Fibroblast of lung (primary cell): ENCODE measurements around the gene PPP2R5C. TPM values are rescaled to one million over a fixed set of nuclear protein-coding genes. Genes with fewer than 3 reads are reported as not detected.

ENCODE experiments used
- DNase-seq, 2 donors: peaks; one replicate each; pipeline versions ENCODE4 v3.0.0 to v3.0.0-alpha.2; 2010; ENCODE audit warnings: low read depth in 2 of 2
- H2AFZ ChIP-seq: 2 replicates; pipeline ENCODE4 v1.5.1; 2012; ENCODE audit warnings: low read length, control low read depth, inconsistent platforms
- H3K27ac ChIP-seq: 2 replicates; pipeline ENCODE4 v1.5.1; 2011; ENCODE audit warnings: low read length, control low read depth; ENCODE audit not compliant: insufficient read depth
- H3K27me3 ChIP-seq: 2 replicates; pipeline ENCODE4 v1.5.1; 2011; ENCODE audit warnings: mild to moderate bottlenecking, low read length; ENCODE audit not compliant: control insufficient read depth, insufficient read depth
- H3K36me3 ChIP-seq: 2 replicates; pipeline ENCODE4 v1.5.1; 2011; ENCODE audit warnings: low read length; ENCODE audit not compliant: control insufficient read depth, insufficient read depth
- H3K4me1 ChIP-seq: 2 replicates; pipeline ENCODE4 v1.5.1; 2011; ENCODE audit warnings: low read length; ENCODE audit not compliant: control insufficient read depth, insufficient read depth; ENCODE audit errors: extremely low read depth
- H3K4me2 ChIP-seq: 2 replicates; pipeline ENCODE4 v1.5.1; 2011; ENCODE audit warnings: low read length, control low read depth; ENCODE audit not compliant: insufficient read depth; ENCODE audit errors: extremely low read depth
- H3K4me3 ChIP-seq, 4 experiments: fragments of 200-600 bp in 1 of 4; sonication (generic) in 1 of 4; replicated peaks in 1 of 4; 2 replicates each; pipeline ENCODE4 v1.5.1; 2011 to 2016; ENCODE audit warnings: low read length in 4 of 4, low read depth in 3 of 4, mild to moderate bottlenecking in 3 of 4, control low read depth in 2 of 4, inconsistent platforms in 1 of 4, mixed read lengths in 1 of 4; ENCODE audit not compliant: insufficient read depth in 1 of 4; ENCODE audit errors: control extremely low read depth in 1 of 4
- H3K79me2 ChIP-seq: 2 replicates; pipeline ENCODE4 v1.5.1; 2012; ENCODE audit warnings: mild to moderate bottlenecking, low read length, inconsistent platforms; ENCODE audit not compliant: control insufficient read depth, insufficient read depth
- H3K9ac ChIP-seq: 2 replicates; pipeline ENCODE4 v1.5.1; 2011; ENCODE audit warnings: mild to moderate bottlenecking, low read length, control low read depth; ENCODE audit not compliant: insufficient read depth
- H3K9me3 ChIP-seq: 2 replicates; pipeline ENCODE4 v1.5.1; 2012; ENCODE audit warnings: low read depth, low read length; ENCODE audit not compliant: control insufficient read depth, insufficient read depth
- H4K20me1 ChIP-seq: 2 replicates; pipeline ENCODE4 v1.5.1; 2011; ENCODE audit warnings: low read length; ENCODE audit not compliant: control insufficient read depth, insufficient read depth; ENCODE audit errors: extremely low read depth
- EZH2 ChIP-seq: IDR thresholded peaks from 2 replicates; pipeline ENCODE4 v1.5.1; 2012; ENCODE audit warnings: low read length, control low read depth, mild to moderate bottlenecking; ENCODE audit errors: missing control alignments
- polyA plus RNA-seq, 2 donors: library from polyadenylated mRNA; depleted of rRNA in 1 of 2; stranded (reverse) in 1 of 2; unstranded in 1 of 2; fragments of >200 nt; gene quantifications; 2 replicates each; pipeline ENCODE4 v1.2.1, GENCODE V29; 2011 to 2012; ENCODE audit warnings: missing spikeins in 1 of 2
- total RNA-seq: library from RNA; depleted of rRNA; stranded (reverse); fragments of >200 nt; gene quantifications from 2 replicates; pipeline ENCODE4 v1.2.1, GENCODE V29; 2014
- TF ChIP-seq, protein P1 (sequence below), 2 donors: IDR thresholded peaks in 1 of 2; conservative IDR thresholded peaks in 1 of 2; 1 replicate in 1 of 2; 2 replicates in 1 of 2; pipeline ENCODE4 v1.5.1; 2011 to 2012; ENCODE audit warnings: low read length in 2 of 2, control low read depth in 1 of 2, inconsistent platforms in 1 of 2, low read depth in 1 of 2, mild to moderate bottlenecking in 1 of 2

Gene PPP2R5C
- total and polyA plus RNA-seq, 2 donors (not counting 1 experiment from before 2014, with no cell fraction given), result 86.0 to 116 TPM

GRCh38 chr14:101730626-101731186, 30.8 kb upstream of the PPP2R5C start:
- H3K27ac ChIP-seq, result no peak overlapping the region
- H2AFZ ChIP-seq, result no peak overlapping the region
- no peaks in the 10 kb centered on the region for H3K36me3 ChIP-seq
- no peaks in the 10 kb centered on the region for H3K4me1 ChIP-seq
- no peak overlapping the region for H3K4me2 ChIP-seq
- H3K27me3 ChIP-seq, result no peaks in the 10 kb centered on the region
- H3K79me2 ChIP-seq, result no peaks in the 10 kb centered on the region
- TF ChIP-seq, protein P1, sequence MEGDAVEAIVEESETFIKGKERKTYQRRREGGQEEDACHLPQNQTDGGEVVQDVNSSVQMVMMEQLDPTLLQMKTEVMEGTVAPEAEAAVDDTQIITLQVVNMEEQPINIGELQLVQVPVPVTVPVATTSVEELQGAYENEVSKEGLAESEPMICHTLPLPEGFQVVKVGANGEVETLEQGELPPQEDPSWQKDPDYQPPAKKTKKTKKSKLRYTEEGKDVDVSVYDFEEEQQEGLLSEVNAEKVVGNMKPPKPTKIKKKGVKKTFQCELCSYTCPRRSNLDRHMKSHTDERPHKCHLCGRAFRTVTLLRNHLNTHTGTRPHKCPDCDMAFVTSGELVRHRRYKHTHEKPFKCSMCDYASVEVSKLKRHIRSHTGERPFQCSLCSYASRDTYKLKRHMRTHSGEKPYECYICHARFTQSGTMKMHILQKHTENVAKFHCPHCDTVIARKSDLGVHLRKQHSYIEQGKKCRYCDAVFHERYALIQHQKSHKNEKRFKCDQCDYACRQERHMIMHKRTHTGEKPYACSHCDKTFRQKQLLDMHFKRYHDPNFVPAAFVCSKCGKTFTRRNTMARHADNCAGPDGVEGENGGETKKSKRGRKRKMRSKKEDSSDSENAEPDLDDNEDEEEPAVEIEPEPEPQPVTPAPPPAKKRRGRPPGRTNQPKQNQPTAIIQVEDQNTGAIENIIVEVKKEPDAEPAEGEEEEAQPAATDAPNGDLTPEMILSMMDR (conservative IDR thresholded peaks at IDR 0.05 in 1 of 2, IDR thresholded peaks at IDR 0.05 in 1 of 2; ENCODE audit: low read depth in 1 of 2, low read length in 2 of 2), result no peak
- TF ChIP-seq EZH2, result no peak
- no peak for DNase-seq
- no peak overlapping the region for H3K9ac ChIP-seq
- H4K20me1 ChIP-seq, result no peaks in the 10 kb centered on the region
- no peak overlapping the region for H3K4me3 ChIP-seq
- H3K9me3 ChIP-seq, result no peaks in the 10 kb centered on the region

DNA sequence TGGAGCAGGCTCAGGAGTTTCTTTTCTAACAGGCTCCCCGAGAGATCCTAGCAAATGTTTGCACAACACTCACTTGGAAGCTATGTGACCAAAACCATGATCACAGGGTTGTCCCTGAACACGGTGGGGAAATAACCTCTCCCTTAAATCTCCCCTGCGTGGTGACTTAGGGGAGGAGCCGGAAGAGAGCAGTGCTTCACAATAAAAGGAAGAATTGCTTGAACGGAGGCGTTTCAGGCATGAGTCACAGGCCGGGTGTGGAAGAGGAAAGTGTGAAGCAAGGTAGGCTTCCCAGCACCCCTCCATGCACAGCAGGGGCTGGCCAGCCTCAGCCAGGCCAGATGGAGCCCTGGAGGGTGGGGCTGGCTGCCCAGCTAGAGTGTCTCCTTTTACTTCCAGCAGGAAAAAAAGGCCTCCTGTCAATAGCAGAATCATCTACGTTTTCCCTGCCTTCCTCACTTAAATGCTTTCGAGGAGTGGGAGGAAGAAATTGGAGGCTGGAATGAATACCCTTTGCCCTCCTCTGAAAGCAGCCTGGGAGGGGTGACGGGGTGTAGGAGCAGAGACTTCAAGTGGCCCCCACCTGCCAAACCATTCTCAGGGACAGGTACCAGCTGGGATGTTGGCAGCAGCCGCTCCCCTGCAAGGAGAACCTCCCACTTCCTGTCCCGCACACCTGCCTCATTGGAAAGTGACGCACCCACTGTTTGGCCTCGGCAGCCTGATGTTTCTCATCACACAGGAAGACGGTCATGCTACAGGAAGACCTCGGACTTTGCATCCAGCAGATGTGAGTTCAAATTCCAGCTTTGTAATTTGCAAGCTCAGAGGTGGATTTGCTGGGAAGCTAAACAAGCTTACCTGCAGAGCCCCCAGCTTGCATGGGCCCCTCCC, 30.1 kb upstream of the PPP2R5C start:
- Histone ChIP-seq H3K27ac (no peak overlapping the region), H3K27me3 (no peaks in the 10 kb centered on the region), H3K79me2 (no peaks in the 10 kb centered on the region), H4K20me1 (no peaks in the 10 kb centered on the region), H3K4me2 (no peak overlapping the region), H3K9ac (no peak overlapping the region), H3K4me3 (no peak overlapping the region), H3K4me1 (no peaks in the 10 kb centered on the region), H3K36me3 (no peaks in the 10 kb centered on the region), H2AFZ (no peak overlapping the region), H3K9me3 (no peaks in the 10 kb centered on the region)
- TF ChIP-seq, protein P1 (conservative IDR thresholded peaks at IDR 0.05 in 1 of 2, IDR thresholded peaks at IDR 0.05 in 1 of 2; ENCODE audit: low read depth in 1 of 2, low read length in 2 of 2), result no peak
- no peak for TF ChIP-seq EZH2
- peak; percentile 38 to 84 for DNase-seq

DNA sequence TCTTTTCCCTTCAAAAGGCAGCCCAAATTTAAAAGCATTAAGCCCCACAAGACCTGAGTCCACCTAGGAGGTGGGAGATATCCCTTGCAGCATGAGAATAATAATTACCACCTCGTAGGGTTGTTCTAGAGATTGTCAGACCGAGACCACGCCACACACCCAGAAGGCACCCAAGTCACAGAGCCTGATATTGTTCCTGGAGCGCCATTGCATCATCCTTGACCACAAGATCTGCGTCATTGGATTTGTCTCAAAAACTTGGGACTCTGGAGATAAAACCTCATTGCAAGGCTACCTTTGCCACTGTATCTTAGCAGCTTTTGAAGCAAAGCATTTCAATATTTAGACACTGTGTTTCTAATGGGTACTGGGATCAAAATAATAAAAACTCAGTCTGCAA, 29.4 kb upstream of the PPP2R5C start:
- Histone ChIP-seq H3K9me3 (no peaks in the 10 kb centered on the region), H3K4me3 (no peak overlapping the region)
- TF ChIP-seq, protein P1 (conservative IDR thresholded peaks at IDR 0.05 in 1 of 2, IDR thresholded peaks at IDR 0.05 in 1 of 2; ENCODE audit: low read depth in 1 of 2, low read length in 2 of 2), result no peak
- TF ChIP-seq EZH2, result no peak

More for the DNA sequence above, 29.4 kb upstream of the PPP2R5C start:
- H2AFZ ChIP-seq, result no peak overlapping the region
- no peaks in the 10 kb centered on the region for H3K4me1 ChIP-seq
- H4K20me1 ChIP-seq, result no peaks in the 10 kb centered on the region
- H3K36me3 ChIP-seq, result no peaks in the 10 kb centered on the region
- H3K4me2 ChIP-seq, result no peak overlapping the region
- peak in 1 of 2 donors; percentile 6 for DNase-seq
- no peaks in the 10 kb centered on the region for H3K27me3 ChIP-seq
- no peaks in the 10 kb centered on the region for H3K79me2 ChIP-seq
- H3K27ac ChIP-seq, result no peak overlapping the region
- no peak overlapping the region for H3K9ac ChIP-seq
